ENCODE data around the gene NKAIN2.

GRCh38 chr6:124368131-124368530 is 564.5 kb downstream of the NKAIN2 start:
- no peak for TF ChIP-seq CTCF (conservative IDR thresholded peaks at IDR 0.05 in 1 of 2, IDR thresholded peaks at IDR 0.05 in 1 of 2; ENCODE audit: extremely low read depth in 1 of 2, insufficient read depth in 1 of 2, low read depth in 1 of 2, low read length in 2 of 2)
- no peak for TF ChIP-seq EZH2 (IDR thresholded peaks at IDR 0.05; ENCODE audit: borderline replicate concordance, low read length)

Measured in mammary epithelial cell (primary cell).